ENCODE data around the gene HS6ST2.

DNA sequence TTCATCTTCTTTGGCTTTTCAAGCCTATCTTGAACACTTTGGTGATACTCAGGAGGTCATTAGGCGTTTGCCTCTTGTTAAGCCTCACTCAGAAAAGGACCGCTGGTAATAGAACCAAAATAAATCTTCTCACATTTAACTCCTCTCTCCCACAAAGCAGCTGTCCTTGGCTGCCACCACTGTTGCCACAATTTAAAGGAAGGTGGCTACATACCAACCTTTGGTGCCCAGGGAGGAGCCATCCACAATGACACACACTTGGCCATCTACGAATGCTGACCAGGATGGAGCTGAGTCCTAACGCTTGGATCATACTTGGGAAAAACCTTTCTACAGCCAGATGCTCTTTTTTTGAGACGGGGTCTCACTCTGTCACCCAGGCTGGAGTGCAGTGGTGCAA lies 210.2 kb downstream of the HS6ST2 start:
- TF ChIP-seq, protein P1, sequence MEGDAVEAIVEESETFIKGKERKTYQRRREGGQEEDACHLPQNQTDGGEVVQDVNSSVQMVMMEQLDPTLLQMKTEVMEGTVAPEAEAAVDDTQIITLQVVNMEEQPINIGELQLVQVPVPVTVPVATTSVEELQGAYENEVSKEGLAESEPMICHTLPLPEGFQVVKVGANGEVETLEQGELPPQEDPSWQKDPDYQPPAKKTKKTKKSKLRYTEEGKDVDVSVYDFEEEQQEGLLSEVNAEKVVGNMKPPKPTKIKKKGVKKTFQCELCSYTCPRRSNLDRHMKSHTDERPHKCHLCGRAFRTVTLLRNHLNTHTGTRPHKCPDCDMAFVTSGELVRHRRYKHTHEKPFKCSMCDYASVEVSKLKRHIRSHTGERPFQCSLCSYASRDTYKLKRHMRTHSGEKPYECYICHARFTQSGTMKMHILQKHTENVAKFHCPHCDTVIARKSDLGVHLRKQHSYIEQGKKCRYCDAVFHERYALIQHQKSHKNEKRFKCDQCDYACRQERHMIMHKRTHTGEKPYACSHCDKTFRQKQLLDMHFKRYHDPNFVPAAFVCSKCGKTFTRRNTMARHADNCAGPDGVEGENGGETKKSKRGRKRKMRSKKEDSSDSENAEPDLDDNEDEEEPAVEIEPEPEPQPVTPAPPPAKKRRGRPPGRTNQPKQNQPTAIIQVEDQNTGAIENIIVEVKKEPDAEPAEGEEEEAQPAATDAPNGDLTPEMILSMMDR (IDR thresholded peaks at IDR 0.05): no peak
- TF ChIP-seq EZH2phosphoT487 (IDR thresholded peaks at IDR 0.05): no peak

Data from neural progenitor cell (in vitro differentiated cells).